K562 (cell line): Measurements from ENCODE around the gene STX11. TPM values are rescaled to one million over a fixed set of nuclear protein-coding genes. Genes with fewer than 3 reads are reported as not detected.

ENCODE experiments used
- ARID1B ChIP-seq: fragments of 450-650 bp; IDR thresholded peaks from 2 replicates; pipeline ENCODE4 v1.6.1; 2016; ENCODE audit warnings: antibody characterized with exemption, mild to moderate bottlenecking, inconsistent platforms
- ELF2 ChIP-seq: fragments of 250-450 bp; sonication (Bioruptor Pico); IDR thresholded peaks from 2 replicates; pipeline ENCODE4 v1.5.0; 2021; ENCODE audit warnings: mild to moderate bottlenecking
- EP300 ChIP-seq: IDR thresholded peaks from 2 replicates; pipeline ENCODE4 v1.6.1; 2012; ENCODE audit warnings: low read length, improper control_type of control experiment
- MAZ ChIP-seq, 2 experiments: fragments of 450-650 bp in 1 of 2; sonication (generic) in 1 of 2; formaldehyde crosslinking; IDR thresholded peaks in 1 of 2; conservative IDR thresholded peaks in 1 of 2; 2 replicates each; pipeline versions ENCODE4 v1.4.0 to v1.5.0; 2020; ENCODE audit warnings: mild to moderate bottlenecking in 1 of 2, missing genetic modification reagents in 1 of 2
- MEF2A ChIP-seq: IDR thresholded peaks from 2 replicates; pipeline ENCODE4 v1.6.1; 2011; ENCODE audit warnings: low read depth, mild to moderate bottlenecking, low read length, moderate library complexity; ENCODE audit not compliant: control insufficient read depth
- MEIS2 ChIP-seq: fragments of 450-650 bp; IDR thresholded peaks from 2 replicates; pipeline ENCODE4 v1.6.1; 2014; ENCODE audit warnings: mild to moderate bottlenecking; ENCODE audit not compliant: partially characterized antibody
- NELFE ChIP-seq: IDR thresholded peaks from 2 replicates; pipeline ENCODE4 v1.6.1; 2011; ENCODE audit warnings: mild to moderate bottlenecking; ENCODE audit not compliant: insufficient read depth, insufficient read length
- PTRF ChIP-seq: fragments of 450-650 bp; IDR thresholded peaks from 2 replicates; pipeline ENCODE4 v1.6.1; 2016; ENCODE audit warnings: mild to moderate bottlenecking, missing genetic modification characterization, missing compliant biosample characterization
- REST ChIP-seq, 2 experiments: fragments of 450-650 bp; formaldehyde crosslinking in 1 of 2; IDR thresholded peaks; 2 replicates each; pipeline versions ENCODE4 v1.4.0 to v1.6.1; 2014 to 2020; ENCODE audit warnings: mild to moderate bottlenecking in 2 of 2, borderline replicate concordance in 1 of 2, low read depth in 1 of 2
- SMARCA4 ChIP-seq: fragments of 450-650 bp; IDR thresholded peaks from 2 replicates; pipeline ENCODE4 v1.6.1; 2016
- SPI1 ChIP-seq: IDR thresholded peaks from 2 replicates; pipeline ENCODE4 v1.6.1; 2011; ENCODE audit warnings: low read depth, low read length, control low read depth, borderline replicate concordance
- polyA plus RNA-seq, 8 experiments: library from polyadenylated mRNA; depleted of rRNA in 4 of 8; stranded (reverse) in 5 of 8; unstranded in 3 of 8; fragments of >200 nt; fragmentation: Nextera tagmentation in 2 of 8; fragmentation: Illumina TruSeq in 1 of 8; extraction: Ambion mirVana in 2 of 8; extraction: Trizol in 1 of 8; gene quantifications; 2 replicates each; pipeline versions ENCODE4 v1.2.1 to v1.2.3, GENCODE V29; 2011 to 2014; ENCODE audit warnings: inconsistent platforms in 1 of 8, missing spikeins in 1 of 8
- total RNA-seq, 7 experiments: library from RNA; depleted of rRNA in 6 of 7; stranded (reverse); fragments of >200 nt in 6 of 7; fragmentation: Illumina TruSeq in 2 of 7; extraction: Trizol in 2 of 7; gene quantifications; 2 replicates each; pipeline versions ENCODE4 v1.2.1 to v1.2.3, GENCODE V29; 2011 to 2021; ENCODE audit warnings: low replicate concordance in 1 of 7
- TF ChIP-seq, protein P1 (sequence below): fragments of 250-450 bp; sonication (Bioruptor Pico); IDR thresholded peaks from 2 replicates; pipeline ENCODE4 v1.8.0; 2021; ENCODE audit warnings: moderate library complexity, mild to moderate bottlenecking, inconsistent platforms
- TF ChIP-seq, protein P2 (sequence below): IDR thresholded peaks from 2 replicates; pipeline ENCODE4 v1.6.1; 2012; ENCODE audit warnings: low read depth, low read length, improper control_type of control experiment, borderline replicate concordance

The STX11 gene
- total and polyA plus RNA-seq, 9 of the 15 experiments (the other 6 are each of a cell fraction or from before 2014, with no cell fraction given), result 0.06 to 0.73 (median 0.40) TPM

- TF ChIP-seq REST (IDR thresholded peaks at IDR 0.05; ENCODE audit: borderline replicate concordance), result no peak
- TF ChIP-seq REST (CRISPR knock-in tag; IDR thresholded peaks at IDR 0.05; ENCODE audit: low read depth), result no peak
- no peak for TF ChIP-seq ELF2 (CRISPR knock-in tag)
- TF ChIP-seq EP300, result no peak; the same call in 1 of the 2 replicates
- peak; percentile 76 for TF ChIP-seq ARID1B
- peak; percentile 72 for TF ChIP-seq SMARCA4
- peak; percentile 18; the same call in 1 of the 2 replicates for TF ChIP-seq MEF2A
- no peak for TF ChIP-seq PTRF (tag)
- TF ChIP-seq, protein P1, sequence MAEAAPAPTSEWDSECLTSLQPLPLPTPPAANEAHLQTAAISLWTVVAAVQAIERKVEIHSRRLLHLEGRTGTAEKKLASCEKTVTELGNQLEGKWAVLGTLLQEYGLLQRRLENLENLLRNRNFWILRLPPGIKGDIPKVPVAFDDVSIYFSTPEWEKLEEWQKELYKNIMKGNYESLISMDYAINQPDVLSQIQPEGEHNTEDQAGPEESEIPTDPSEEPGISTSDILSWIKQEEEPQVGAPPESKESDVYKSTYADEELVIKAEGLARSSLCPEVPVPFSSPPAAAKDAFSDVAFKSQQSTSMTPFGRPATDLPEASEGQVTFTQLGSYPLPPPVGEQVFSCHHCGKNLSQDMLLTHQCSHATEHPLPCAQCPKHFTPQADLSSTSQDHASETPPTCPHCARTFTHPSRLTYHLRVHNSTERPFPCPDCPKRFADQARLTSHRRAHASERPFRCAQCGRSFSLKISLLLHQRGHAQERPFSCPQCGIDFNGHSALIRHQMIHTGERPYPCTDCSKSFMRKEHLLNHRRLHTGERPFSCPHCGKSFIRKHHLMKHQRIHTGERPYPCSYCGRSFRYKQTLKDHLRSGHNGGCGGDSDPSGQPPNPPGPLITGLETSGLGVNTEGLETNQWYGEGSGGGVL (CRISPR knock-in tag), result no peak
- no peak for TF ChIP-seq NELFE
- TF ChIP-seq, protein P2, sequence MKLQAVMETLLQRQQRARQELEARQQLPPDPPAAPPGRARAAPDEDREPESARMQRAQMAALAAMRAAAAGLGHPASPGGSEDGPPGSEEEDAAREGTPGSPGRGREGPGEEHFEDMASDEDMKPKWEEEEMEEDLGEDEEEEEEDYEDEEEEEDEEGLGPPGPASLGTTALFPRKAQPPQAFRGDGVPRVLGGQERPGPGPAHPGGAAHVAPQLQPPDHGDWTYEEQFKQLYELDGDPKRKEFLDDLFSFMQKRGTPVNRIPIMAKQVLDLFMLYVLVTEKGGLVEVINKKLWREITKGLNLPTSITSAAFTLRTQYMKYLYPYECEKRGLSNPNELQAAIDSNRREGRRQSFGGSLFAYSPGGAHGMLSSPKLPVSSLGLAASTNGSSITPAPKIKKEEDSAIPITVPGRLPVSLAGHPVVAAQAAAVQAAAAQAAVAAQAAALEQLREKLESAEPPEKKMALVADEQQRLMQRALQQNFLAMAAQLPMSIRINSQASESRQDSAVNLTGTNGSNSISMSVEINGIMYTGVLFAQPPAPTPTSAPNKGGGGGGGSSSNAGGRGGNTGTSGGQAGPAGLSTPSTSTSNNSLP, result no peak
- peak; percentile 88 for TF ChIP-seq MEIS2
- peak; percentile 64; the same call in 1 of the 2 replicates for TF ChIP-seq SPI1
- TF ChIP-seq MAZ (CRISPR knock-in tag; conservative IDR thresholded peaks at IDR 0.05 in 1 of 2, IDR thresholded peaks at IDR 0.05 in 1 of 2), result no peak
These were observed 26.5 kb upstream of the STX11 start (continued) for GRCh38 chr6:144123836-144124235.
